ENCODE results near the gene WRAP53.
"Not testable (repeated sequence)": the region's sequence is repeated elsewhere in the genome, so short reads cannot be mapped to it uniquely, and the experiment has no call there.

The WRAP53 gene

DNA sequence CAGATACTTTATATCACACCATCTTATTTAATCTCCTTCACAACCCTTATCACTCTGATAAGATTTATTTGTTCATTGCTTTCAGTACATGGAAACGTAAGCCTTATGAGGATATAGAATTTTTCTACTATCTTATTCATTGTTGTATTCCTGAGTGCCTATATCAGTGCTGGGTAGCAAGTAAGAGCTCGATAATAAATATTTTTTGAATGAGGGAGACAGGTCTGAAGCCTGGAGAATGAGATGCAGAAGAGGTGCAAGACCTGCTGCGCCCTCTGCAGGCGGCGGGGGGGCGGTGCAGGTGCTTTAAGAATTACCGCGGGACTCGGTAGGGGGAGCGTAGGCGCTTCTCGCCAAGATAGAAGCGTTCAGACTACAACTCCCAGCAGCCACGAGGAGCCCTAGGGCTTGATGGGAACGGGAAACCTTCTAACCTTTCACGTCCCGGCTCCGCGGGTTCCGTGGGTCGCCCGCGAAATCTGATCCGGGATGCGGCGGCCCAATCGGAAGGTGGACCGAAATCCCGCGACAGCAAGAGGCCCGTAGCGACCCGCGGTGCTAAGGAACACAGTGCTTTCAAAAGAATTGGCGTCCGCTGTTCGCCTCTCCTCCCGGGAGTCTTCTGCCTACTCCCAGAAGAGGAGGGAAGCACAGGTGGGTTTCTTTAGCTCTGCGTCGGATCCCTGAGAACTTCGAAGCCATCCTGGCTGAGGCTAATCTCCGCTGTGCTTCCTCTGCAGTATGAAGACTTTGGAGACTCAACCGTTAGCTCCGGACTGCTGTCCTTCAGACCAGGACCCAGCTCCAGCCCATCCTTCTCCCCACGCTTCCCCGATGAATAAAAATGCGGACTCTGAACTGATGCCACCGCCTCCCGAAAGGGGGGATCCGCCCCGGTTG, at the start of gene WRAP53:
Gene WRAP53 (plus strand): TSS at position 570 of the 900 bp plus-strand sequence. CDS start 172 bp downstream, at position 742.
- DNase-seq (ENCODE audit: low read depth): peak; percentile 99

DNA sequence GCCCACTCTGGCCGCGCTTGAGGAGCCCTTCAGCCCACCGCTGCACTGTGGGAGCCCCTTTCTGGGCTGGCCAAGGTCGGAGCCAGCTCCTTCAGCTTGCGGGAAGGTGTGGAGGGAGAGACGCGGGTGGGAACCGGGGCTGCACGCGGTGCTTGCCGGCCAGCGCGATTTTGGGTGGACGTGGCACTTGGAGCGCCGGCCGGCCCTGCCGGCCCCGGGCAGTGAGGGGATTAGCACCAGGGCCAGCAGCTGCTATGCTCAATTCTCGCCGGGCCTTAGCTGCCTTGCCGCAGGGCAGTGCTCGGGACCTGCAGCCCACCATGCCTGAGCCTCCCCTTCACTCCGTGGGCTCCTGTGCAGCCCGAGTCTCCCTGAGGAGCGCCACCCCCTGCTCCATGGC, 47.5 kb upstream of the WRAP53 start:
- DNase-seq (ENCODE audit: low read depth): no peak

DNA sequence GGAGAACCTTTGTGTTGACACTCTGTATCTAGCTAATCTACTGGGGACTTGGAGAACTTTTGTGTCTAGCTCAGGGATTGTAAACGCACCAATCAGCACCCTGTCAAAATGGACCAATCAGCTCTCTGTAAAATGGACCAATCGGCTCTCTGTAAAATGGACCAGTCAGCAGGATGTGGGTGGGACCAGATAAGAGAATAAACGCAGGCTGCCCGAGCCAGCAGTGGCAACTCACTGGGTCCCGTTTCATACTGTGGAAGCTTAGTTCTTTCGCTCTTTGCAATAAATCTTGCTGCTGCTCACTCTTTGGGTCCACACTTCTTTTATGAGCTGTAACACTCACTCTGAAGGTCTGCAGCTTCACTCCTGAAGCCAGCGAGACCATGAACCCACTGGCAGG, 46.6 kb upstream of the WRAP53 start:
- not testable (repeated sequence) for DNase-seq (ENCODE audit: low read depth)

DNA sequence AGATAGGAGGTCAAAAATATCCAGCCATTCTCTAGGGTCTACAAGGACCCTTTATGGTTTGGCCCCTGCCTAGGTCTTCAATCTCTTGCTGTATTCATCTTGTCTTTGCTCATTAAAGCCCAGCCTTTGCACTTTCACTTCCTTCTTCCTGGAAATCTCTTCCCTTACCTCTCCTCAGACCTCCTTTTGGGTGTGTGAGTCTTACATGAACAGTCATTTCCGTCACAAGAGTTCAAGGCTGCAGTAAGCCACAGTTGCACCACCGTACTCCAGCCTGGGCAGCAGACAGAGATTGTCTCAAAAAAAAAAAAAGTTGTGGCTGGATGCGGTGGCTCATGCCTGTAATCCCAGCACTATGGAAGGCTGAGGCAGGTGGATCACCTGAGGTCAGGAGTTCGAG, 43.5 kb upstream of the WRAP53 start:
- DNase-seq (ENCODE audit: low read depth): peak; percentile 14

DNA sequence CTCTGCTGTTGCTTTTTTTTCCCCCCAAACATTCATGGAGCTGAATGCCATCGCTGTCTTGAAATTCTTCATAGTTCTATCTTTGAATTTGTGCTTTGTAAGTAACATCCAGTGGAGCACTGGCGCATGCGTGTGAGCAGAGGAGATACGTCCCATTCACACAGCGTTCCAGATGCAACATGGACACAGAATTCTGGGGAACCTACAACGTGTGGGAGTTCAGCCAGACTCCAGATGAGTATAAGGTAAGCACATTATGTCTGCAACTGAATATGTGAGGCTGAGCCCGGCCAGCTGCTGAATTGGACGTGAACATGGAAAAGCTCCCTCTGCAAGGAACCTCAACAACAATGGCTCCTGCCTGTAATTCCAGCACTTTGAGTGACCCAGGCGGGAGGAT, 41.8 kb upstream of the WRAP53 start:
- DNase-seq (ENCODE audit: low read depth): no peak

DNA sequence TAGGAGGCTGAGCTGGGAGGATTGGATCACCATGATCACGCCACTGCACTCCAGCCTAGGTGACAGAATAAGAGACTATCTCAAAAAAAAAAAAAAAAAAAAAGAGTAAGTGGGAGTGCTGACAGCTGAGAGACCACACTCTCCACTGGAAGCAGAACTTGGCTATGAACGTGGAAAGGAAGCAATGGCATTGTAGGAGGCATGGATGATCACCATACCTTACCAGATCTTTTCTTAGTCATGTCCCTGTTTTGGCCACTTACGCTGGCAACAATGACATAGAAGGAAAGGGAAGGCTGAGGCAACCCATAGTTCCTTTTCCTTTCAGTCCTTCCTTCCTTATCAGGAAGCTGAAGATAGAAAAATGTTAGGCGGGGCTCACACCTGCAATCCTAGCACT, 41.3 kb upstream of the WRAP53 start:
- no peak for DNase-seq (ENCODE audit: low read depth)

DNA sequence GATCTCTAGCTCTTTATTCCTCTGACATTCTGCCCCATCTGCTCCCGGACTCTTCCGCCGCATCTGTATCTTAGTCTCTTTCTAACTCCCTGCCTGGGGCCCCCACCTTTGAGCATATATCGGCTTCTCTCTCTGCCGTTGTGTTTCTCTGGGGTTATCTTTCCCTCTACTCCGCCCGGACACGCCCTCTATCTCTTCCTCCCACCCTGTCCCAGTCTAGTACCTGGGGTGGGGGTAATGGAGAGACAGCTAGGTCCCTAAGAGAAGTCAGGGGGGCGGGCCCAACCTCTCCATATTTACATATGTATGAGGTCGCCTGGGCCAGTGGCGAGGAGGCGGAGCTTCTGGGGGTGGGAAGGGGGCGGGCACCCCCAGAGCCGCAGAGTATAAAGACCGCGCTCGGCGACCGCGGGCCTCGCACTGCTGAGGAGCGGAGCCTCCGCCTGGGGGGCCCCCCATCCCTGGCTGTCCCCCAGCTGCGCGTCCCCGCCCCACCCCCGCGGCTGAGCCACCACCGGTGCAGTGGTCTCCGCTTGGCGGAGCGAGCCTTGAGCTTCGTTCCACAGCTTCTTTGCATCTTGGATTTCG, 37.7 kb upstream of the WRAP53 start, which contains the start of gene ATP1B2:
Gene ATP1B2 (plus strand): TSS at position 418 of the 588 bp plus-strand sequence. CDS start 593 bp downstream, outside the sequence.
- no peak for DNase-seq (ENCODE audit: low read depth)

DNA sequence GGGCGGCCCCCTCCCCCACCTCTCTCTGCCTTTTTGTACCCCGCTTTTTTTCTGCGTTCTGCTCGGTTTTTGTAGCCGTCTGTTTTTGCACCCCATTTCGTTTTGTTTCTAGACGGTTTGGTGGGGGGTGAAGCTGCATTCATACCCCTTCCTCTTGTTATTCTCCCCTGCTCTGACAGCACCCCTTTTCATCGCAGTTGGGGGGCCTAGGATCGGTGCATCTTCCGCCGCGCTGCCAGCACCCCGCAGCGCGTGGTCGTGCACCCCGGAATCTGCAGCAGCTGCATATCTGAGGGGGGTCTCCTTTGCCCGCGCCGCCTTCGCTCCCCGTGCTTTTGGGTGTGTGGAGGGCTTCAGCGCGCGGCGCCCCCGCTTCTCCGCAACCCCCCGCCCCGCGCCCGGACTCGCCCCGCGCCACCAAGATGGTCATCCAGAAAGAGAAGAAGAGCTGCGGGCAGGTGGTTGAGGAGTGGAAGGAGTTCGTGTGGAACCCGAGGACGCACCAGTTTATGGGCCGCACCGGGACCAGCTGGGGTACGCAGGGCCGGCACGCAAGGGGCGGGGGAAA, 37.1 kb upstream of the WRAP53 start:
- DNase-seq (ENCODE audit: low read depth): no peak

DNA sequence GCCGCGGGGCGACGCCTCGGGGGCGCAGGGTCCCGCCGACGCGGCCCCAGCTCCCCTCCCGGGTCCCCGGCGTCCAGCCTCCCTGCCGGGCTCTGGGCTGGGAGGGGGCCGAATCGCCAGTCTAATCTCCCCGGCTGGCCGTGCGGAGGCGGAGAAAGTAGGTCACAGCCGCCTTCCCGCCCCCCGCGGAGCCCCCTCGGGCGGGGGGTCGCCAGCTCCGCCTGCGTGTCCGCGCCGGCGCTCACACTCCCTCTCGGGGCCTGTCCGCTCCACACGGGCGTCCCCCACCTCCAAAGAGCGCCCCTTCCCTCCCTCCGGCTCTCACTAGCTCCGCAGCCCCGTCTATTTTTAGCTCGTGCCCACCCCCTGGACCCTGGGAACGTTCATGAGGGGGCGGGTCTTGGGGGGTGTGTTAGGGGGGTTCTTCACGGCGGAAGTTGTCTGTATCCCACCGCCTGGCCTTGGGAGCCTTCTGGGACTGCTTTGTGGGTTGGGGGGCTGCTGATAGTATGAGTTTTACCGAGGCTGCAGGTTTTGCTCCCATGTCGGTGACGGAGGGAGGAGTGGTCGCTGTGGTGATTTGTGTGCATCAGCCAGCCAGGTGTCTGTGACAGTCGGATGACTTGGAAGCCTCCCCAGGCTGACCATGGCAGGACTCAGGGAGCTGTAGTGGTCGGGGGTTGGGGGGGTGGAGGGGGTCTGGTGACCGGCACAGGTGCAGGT, 36.5 kb upstream of the WRAP53 start:
- no peak for DNase-seq (ENCODE audit: low read depth)

DNA sequence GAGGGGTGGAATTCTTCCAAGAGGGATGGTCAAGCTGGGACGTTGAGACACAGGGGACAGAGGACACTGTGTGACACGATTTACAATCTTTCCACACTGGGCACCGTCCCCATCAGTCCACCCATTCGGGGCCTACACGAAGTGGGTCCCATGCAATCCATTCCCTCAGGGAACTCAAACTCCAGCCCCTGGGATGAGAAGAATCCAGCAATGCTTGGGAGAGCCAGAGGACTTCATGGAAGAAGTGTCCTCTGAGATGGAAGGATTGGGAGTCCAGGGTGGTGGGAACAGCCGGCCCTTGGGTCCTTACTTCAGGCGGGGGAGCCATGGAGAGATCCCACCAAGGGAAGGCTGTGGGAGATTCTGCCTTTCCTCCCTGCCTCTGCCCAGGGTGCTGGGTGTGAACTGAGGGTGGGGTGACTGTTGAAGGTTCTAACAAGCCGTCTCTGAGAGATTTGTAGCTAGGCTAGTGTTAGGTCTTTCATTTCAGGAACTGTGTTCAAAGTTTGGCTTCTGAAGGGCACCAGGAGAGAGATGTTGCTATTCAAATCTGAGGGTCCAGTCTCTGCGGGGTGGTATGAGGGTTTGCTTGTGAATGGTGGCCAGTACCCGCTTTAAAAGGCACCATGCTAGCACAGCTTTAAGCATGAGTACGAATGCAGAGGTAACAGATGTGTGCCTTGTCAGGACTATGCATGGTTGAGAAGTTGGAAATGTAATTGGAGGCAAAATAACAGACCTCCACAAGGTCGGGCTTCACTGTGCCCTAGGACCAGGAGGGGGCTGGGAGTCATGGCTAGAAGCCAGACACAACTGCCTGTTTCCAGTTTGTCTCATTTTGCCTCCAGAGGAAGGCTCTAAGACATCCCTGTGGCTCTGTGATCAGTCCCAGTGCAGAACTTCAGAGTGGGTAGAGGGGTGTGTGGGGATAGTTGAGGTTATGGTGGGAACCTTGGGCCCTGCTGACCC, 35.6 kb upstream of the WRAP53 start:
- DNase-seq (ENCODE audit: low read depth): no peak

DNA sequence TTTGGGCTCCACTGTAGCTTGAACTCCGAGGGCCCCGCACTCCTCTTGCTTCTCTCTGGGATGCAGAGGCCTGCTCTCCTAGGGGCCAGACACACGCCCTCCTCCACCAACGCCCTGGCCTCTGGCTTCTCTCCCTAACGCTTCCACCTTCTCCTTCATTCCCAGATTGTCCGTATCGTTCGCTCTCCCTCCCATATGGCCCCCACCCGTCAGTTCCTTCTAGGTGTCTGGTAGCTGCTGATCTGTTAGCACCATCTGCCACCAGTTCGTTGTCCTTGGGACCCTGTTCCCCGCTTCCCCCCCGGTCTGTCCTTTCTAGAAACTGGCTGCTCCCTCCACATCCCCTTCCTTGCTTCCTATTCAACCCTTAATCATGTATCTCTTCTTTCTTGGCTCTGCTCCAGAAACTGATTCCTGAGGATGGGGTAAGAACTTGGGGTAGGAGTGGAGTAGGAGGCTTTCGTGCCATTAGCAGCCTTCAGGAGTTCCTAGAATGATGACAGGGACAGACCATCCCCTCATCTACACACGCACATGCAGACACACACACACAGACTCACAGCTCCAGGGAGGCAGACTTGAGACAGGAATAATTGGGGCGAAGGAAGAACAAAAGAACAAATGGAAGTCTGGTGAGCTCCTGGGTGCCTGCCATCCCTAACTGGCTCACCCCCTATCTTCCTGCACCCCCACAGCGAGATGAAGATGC, 33.3 kb upstream of the WRAP53 start:
- DNase-seq (ENCODE audit: low read depth): no peak

DNA sequence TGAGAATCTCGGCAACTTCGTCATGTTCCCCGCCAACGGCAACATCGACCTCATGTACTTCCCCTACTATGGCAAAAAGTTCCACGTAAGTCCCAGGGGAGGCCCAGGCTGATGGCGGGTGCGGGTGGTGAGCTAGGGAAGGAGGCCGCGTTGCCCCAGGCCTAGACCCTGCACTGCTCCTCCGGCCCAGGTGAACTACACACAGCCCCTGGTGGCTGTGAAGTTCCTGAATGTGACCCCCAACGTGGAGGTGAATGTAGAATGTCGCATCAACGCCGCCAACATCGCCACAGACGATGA, 32.8 kb upstream of the WRAP53 start:
- DNase-seq (ENCODE audit: low read depth): no peak

DNA sequence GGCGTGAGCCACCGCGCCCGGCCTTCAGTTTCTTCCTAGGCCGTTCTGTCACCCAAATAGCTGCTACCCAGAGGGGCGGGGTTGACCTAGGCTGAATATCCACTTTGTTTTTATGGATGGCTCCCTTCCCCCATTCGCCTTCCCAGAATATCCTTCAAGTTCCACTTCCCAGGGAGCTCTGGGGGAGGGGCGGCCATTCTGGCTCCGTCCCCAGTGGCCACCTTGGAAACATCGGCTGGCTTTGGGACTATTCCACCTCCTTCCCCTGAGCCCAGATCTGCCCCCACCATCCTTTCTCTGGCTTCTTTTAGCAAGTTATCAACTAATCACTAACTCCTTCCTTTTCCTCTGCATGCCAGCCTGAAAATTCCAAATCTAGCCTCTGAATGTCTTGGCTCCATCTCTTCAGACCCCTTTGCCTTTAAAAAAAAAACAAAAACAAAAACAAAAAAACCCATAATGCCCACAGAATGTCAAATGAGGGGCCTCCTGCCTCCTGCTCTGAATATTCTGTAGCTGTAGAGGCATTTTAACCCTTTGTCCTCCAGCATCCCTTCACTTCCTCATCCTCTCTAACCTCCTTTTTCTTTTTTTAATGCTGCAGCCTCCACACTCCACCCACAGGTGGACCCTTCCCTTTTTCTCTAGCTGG, 31.2 kb upstream of the WRAP53 start:
- DNase-seq (ENCODE audit: low read depth): no peak

DNA sequence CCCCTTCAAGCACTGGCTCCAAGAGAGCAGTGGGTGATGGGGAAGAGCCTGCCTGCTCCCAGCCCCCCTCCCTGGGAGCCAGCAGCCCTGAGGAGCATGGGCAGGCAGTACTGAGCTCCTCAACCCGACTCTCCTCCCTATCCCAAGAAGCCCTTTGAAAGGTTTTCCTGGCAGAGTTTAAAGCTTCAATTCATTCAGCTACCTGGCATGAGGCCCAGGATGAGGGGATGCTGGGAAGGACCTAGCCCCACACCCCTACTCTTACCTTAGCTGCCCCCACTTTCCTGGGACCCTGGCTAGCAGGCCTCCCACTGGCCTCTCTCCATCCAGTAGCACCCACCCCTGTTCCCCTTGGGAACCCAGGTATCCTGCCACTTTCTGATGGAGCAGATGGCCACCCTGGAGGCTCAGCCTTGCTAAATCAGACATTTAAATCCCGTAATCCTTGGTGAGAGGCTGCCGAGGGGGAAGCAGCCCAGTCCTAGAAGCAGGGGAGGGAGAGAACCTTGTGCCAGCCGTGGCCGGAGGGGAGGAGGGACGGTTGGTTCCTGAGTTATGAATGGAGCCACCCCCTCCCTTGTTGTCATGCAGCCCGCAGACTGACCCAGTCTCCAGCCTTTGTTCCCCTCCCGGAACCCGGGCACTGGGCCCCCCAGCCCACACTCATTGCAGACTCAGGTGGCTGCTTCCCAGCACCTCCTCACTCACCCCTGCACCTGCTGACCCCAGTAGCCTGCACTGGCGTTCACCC, 20.4 kb upstream of the WRAP53 start:
- no peak for DNase-seq (ENCODE audit: low read depth)

DNA sequence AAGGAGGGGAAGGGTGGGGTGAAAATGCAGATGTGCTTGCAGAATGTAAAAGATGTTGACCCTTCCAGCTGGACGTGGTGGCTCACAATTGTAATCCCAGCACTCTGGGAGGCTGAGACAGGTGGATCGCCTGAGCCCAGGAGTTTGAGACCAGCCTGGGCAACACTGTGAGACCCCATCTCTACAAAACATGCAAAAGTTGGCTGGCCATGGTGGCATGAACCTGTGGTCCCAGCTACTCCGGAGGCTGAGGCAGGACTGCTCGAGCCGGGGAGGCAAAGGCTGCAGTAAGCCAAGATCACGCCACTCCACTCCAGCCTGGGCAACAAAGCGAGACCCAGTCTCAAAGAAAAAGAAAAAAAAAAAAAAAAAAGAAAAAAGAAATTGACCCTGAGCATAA, 19.8 kb upstream of the WRAP53 start:
- DNase-seq (ENCODE audit: low read depth): no peak

DNA sequence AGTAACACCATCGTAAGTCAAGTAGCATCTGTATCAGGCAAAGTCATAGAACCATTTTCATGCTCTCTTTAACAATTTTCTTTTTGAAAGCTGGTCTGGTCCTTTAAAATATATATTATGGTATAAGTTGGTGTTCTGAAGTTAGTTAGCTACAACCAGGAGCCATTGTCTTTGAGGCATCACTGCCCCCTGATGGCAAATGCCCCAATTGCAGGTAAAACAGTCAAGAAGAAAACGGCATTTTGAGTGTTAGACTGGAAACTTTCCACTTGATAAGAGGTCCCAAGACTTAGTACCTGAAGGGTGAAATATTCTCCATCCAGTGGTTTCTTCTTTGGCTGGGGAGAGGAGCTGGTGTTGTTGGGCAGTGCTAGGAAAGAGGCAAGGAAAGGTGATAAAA, 15.0 kb upstream of the WRAP53 start:
- no peak for DNase-seq (ENCODE audit: low read depth)

DNA sequence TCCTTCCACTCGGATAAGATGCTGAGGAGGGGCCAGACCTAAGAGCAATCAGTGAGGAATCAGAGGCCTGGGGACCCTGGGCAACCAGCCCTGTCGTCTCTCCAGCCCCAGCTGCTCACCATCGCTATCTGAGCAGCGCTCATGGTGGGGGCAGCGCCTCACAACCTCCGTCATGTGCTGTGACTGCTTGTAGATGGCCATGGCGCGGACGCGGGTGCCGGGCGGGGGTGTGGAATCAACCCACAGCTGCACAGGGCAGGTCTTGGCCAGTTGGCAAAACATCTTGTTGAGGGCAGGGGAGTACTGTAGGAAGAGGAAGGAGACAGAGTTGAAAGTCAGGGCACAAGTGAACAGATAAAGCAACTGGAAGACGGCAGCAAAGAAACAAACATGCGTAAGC, 13.3 kb upstream of the WRAP53 start:
- no peak for DNase-seq (ENCODE audit: low read depth)

DNA sequence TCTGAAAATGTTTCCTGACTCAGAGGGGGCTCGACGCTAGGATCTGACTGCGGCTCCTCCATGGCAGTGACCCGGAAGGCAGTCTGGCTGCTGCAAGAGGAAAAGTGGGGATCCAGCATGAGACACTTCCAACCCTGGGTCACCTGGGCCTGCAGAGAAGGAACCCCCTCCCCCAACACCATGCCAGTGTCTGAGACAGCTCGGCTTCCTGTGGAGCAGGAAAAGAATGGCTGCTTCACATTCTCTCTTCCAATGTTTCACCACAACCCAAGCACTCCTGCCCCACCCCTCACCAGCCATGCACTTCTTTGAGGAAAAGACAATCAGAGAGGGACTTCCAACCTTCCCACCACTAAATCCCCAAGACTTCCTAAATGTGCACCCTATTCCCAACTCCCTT, 11.7 kb upstream of the WRAP53 start:
- no peak for DNase-seq (ENCODE audit: low read depth)

DNA sequence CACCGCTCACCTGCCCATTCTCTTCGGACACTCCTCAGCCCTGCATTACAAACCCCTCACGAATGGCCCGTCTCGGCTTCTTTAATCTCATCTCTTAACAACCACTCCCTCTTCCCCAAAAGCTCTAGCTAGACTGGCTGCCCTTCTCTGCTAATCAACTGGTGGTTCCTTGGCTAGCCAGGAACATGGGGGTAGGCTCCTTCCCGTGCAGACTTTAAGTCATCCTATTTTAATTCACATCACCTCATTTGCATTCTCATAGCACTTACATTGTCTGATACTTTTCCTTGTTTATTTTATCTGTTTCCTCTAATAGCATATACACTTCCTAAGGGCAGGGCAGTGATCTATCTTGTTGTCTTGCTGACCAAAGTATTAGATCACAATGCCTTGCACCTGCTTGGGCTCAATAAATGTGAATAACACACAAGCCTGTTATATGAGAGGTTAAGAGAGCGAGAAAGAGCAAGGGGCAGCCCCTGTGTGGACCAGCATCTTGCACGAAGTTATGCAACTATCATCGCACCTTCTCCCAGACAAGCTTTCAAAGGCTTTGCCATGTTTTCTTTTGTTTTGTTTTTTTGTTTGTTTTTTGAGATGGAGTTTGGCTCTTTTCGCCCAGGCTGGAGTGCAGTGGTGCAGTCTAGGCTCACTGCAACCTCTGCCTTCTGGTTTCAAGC, 10.7 kb upstream of the WRAP53 start:
- no peak for DNase-seq (ENCODE audit: low read depth)
